Stimulated activated CD8-positive, alpha-beta memory T cell treated with anti-CD3 and anti-CD28 coated beads, Interleukin-4, amount 100 ng/mL, for 4 hours (primary cell): ENCODE data around the gene TMED4.
"Not testable (repeated sequence)": the region's sequence is repeated elsewhere in the genome, so short reads cannot be mapped to it uniquely, and the experiment has no call there.

Experiments used
- DNase-seq, 2 donors: peaks; one replicate each; pipeline ENCODE4 v3.0.0-alpha.2; 2020; ENCODE audit warnings: low read depth in 2 of 2, low spot score in 1 of 2

Gene TMED4

DNA sequence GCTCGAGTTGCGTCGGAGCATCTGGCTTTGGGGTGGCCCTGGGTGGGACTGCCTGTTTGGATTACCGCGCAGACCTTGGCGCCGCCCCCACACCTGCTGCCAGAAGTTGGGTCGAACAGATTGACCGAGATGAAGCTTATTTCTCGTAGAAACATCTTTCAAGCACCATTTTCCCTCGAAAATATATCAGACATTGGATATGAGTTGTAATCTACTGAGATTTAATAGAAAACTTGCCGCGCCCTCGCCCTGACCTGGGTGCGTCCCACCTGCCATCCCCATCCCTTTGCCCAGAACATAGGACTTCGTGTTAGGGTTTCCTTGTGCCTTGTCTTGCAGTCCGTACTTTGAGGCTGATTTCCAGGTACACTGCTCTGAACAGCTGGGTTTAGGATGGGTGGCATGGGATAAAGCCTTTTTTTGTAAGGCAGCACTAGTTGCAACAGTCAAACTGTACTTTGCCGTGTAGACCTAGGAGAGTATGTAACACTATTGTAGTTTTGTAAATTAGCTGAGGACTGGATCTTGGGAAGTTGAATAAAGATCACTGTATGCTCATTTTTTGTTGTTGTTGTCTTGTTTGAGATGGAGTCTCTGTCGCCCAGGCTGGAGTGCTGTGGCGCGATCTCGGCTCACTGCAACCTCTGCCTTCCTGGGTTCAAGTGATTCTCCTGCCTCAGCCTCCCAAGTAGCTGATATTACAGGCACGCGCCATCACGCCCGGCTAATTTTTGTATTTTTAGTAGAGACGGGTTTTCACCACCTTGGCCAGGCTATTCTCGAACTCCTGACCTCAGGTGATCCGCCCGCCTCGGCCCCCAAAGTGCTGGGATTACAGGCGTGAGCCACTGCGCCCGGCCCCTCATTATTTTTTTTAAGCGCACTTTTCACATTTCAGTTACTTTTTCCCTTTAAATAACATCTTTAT is 25.4 kb upstream of the TMED4 start:
- no peak for DNase-seq

DNA sequence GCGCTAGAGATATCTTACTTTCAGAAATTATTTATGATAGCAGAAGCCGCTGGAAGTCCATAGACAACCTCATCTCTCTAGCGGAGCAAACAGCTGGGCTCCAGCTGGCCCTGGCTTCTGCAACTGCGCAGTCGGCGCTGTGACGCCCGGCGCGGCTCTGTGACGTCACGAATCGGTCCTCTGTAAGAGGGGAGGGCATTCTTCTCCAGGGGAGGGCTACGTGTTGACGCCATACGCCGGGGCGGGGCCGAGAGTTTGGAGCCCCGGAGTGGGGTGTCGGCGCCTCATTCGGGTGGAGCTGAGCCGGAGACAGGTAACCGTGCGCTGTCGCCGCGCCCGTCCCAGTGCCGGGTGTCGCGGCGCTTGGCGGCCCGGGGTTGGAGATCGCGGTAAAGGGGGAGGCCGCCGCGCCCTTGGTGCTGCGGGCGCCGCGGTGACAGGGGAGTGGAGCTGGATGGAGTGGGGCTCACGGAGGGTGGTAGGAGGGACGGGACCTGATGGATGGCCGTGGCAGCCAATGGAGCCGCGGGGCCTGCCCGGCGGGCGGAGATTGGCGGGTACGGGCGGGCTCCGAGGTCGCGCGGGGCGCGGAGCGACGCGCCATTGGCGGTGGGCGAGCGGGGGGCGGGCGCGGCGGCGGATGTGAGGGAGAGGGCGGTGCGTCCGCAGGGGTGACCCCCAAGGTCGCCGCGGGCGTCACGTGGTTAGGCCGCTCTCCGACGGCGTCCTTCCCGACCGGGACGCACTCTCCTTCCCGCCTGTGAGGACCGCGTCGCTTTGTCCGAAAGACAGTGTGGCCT is 24.5 kb upstream of the TMED4 start, which contains the start of gene OGDH:
Gene OGDH (plus strand): TSS at position 287 of the 800 bp plus-strand sequence. CDS start 17,717 bp downstream, outside the sequence.
- DNase-seq, result peak; percentile 97 to 99

DNA sequence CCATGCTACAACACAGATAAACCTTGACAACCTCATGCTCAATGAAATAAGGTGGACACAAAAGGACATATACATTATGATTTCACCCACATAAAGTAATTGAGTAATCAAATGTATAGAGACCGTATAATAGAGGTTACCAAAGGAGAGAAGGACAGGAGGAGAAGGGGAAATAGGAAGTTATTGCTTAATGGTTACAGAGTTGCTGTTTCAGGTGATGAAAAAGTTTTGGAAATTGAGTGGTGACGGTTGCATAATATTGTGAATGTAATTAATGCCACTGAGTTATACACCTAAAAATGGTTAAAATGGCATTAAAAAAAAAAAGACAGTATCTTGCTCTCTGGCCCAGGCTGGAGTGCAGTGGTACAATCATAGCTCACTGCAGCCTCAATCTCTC is 22.9 kb upstream of the TMED4 start:
- DNase-seq, result no peak

DNA sequence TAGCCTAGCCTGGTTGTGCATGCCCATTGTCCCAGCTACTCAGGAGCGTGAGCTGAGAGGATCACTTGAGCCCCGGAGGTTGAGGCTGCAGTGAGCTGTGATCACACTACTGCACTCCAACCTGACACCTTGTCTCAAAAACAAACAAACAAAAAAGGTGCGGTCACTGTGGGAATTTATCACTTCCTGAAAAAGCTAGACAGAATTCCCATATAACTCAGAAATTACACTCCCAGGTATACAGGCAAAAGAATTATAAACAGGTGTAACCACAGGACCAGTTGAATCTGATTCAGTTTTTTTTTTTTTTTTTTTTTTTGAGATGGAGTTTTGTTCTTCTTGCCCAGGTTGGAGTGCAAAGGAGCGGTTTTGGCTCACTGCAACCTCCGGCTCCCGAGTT is 21.2 kb upstream of the TMED4 start:
- DNase-seq, result no peak

DNA sequence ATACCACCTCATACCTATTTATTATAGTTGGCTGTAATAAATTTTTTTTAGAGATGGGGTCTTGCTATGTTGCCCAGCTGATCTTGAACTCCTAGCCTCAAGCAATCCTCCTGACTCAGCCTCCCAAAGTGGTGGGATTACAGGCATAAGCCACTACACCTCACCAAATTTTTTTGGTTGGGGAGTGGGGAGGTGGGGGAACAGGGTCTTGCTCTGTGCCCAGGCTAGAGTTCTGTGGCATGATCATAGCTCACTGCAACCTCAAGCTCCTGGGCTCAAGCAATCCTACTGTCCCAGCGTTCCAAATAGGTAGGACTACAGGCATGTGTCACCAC is 20.5 kb upstream of the TMED4 start:
- DNase-seq, result no peak

DNA sequence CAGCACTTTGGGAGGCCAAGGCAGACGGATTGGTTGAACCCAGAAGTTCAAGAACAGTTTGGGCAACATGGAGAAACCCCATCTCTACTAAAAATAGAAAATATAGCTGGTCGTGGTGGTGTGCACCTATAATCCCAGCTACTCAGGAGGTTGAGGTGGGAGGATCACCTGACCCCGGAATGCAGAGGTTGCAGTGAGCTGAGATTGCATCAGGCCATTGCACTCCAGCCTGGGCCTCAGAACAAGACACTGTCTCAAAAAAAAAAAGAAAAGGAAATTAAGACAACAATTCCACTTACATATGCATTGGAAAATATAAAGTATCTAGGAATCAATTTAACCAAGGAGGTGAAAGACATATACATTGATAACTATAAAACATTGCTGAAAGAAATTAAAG is 17.2 kb upstream of the TMED4 start:
- no peak for DNase-seq

DNA sequence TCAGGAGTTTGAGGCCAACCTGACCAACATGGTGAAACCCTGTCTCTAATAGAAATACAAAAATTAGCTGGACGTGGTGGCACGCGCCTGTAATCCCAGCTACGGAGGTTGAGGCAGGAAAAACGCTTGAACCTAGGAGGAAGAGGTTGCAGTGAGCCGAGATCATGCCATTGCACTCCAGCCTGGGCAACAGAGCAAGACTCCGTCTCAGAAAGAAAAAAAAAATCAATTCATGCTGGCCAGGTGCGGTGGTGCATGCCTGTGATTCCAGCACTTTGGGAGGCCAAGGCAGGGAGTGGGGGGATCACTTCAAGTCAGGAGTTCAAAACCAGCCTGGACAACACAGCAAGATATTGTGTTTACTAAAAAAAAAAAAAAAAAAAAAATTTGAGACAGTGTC is 15.2 kb upstream of the TMED4 start:
- DNase-seq, result not testable (repeated sequence)

DNA sequence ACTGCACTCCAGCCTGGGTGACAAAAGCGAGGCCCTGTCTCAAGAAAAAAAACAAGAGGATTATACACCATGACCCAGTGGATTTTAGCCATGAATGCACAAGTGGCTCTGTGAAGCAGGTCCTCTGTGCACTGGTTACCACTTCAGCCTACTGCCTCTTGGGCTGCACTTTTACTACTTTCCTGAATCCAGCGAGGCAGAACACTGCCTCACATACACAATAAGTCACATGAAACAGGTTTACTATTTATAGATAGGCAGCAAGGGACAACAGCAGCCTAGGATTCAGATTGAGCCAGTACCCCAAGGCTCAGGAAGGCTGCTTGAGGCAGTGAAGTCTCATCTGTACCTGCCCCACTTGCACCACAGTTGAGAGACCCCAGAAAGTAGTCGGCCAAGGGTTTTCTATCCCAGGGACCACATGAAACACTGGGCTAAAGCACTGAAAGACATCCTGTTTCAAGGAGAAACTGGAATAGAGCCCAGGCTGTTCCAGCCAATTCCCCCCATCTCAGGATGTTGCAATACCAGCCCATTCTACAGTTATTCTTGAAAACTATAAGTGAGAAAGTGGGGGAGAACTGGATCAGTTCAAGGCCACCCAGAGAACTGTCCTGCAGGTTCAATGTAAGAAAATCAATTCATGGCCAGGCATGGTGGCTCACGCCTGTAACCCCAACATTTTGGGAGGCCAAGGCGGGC is 14.1 kb upstream of the TMED4 start:
- no peak for DNase-seq

DNA sequence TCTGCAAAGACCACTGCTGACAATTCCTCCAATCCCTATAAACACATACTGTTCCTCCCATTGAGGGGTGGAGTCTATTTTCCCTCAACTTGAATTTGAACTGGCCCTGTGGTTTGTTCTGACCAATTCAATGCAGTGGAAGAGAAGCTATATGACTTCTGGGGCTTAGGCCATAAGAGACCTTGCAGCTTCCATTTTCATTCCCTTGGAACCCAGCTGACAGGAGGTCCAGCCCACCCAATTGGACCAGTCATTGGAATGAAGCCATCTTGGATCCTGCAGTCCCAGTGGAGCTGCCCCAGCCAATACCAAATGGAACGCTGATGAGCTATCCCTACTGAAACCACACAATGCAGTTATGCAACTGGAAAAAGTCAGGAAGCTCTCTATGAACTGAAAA is 8.9 kb upstream of the TMED4 start:
- no peak for DNase-seq

DNA sequence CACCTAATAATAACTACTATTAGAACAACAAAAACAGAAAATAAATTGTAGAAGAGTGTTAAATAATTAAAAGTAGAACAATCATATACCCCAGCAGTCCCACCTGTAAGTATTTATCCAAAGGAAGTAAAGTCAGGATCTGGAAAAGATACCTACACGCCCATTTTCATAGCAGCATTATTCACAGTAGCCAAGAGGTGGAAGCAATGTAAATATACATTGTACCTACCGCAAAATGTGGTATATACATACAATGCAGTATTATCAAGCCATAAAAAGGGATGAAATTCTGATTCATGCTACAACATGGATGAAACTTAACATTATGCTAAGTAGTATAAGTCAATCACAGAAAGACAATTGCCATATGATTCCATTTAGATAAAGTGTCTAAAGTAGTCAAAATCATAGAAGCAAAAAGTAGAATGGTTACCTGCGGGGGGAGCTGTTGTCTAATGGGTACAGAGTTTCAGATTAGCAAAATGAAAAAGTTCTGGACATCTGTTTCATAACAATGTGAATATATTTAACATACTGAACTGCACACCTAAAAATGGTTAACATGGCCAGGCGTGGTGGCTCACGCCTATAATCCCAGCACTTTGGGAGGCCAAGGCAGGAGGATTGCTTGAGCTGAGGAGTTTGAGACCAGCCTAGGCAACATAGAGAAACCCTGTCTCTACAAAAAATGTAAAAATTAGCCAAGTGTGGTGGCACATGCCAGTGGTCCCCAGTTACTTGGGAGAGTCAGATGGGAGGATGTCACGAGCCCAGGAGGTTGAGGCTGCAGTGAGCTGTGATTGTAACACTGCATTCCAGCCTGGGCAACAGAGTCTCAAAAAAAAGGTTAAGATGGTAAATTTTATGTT is 6.0 kb upstream of the TMED4 start:
- peak in 1 of 2 donors; percentile 35 for DNase-seq

DNA sequence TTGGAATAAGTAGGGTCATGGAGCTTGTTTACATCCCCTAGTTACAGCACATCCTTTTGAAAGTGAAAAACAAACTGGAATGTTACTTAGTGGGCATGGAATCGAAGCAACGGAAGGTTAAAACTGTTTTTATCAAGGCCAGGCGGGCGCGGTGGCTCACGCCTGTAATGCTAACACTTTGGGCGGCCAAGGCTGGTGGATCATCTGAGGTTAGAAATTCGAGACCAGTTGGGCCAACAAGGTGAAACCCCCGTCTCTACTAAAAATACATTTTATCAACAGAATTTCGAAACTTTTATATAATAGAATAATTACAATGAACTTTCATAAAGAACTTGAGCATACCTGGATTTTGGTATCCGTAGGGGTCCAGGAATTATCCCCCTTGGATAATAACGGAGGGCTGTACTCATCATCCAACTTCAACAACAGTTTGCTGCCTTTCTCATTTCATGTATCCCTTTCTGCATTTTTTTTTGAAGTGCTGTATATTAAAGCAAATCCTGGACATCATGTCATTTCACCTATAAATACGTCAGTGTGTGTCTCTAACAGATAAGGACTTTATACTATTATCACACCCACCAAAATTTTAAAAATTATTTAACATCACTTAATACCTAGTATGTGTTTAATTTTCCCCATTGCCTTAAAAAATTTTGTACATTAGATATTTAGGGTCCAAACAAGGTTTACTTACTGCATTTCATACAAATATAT is 1.3 kb upstream of the TMED4 start:
- DNase-seq, result no peak

DNA sequence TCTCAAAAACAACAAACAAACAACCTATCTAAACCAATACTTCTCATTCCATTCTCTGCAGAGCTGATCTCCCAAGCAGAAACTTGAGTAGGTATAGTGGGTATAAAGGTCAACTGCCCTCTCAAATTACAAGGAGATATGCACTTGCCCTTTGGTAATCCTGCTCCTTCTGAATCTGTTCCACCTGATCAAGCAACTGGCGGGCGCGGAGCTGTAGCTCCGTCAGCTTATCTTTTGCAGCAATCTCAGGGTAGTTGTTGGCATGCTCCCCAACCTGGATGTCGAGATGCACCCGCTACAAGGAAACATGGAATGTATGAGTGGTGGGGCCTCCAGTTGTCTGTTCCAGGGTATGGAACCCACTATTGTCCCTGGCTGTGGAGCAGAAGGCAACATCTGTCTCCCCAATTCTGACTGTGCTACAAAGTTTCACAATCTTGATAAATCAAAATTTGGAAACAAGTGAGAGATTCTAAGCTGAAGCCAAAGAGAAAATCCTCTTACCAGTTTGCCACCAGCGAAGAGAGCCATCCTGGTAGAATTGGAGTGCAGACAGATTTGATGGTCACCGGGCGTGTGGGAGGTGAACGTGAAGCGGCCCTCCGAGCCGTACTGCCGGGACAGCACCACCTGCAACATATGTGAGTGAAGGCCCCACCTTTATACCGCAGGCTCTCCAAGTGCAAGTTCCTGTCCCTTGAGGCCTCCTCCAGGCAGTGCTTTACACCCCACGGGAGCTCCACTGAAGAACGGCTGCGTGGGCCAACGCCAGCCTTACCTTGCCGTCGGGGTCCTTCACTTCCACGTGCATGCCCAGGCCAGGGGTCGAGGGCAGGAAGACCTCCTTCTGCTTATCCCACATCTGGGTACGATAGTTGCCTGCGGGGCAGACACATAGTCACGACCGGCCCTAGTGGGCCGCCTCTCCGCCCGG is 819 bp downstream of the TMED4 start:
- no peak for DNase-seq

DNA sequence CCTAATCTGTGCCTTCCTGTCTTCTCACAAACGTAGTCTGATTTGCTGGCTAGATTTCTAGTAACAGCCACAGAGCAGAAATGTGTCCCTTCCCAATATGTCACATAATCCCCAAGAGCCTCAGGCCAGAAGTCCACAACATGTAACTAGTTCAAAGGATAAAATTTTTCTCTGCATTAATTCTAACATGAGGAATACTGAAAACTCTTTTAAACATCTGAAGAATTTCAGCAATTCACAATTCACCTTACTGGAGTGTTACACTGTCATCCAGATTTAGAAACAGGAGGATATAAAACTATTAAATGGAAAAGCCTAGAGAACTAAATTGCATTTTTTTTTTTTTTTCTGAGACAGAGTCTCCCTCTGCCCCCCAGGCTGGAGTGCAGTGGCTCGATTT is 5.8 kb downstream of the TMED4 start:
- DNase-seq, result no peak

DNA sequence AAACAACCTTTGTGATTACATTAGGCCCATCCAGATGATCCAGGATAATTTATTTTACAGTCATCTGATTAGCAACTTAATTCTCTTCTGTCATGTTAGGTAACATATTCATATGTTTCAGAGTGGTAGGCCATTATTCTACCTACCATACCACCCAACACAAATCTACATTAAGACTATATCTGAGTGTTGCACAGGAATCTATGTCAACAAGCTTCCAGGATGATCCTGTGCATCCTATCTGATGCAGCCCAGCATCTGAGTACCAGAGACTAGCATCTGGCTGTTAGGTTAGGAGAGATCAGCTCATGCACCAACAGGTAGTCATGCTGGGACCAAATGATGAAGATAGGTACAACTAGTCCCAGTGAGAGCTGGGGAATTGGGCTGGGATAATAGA is 7.0 kb downstream of the TMED4 start:
- DNase-seq, result no peak

DNA sequence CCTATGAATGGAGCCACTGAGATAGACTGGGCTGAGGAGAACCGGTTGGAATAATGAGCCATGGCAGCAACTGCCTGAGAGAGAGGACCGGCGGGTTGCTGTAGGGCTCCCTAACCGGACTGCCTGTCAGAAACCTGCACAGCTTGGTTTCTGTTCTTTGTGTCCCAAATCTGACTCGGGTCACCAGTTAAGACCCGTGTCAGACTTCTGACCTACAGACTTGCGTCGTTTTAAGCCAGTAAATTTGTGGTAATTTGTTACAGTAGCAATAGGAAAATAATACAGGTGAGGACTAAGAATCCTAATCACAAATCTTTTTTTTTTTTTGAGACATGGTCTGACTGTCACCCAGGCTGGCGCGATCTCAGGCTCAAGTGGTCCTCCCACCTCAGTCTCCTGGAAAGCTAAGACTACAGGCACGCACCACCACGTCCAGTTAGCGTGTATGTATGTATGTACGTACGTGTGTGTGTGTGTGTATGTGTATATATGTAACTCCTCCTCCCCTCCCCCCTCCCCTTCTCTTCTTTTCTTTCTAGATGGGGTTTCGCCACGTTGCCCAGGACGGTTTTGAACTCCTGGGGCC is 7.7 kb downstream of the TMED4 start:
- DNase-seq, result no peak

DNA sequence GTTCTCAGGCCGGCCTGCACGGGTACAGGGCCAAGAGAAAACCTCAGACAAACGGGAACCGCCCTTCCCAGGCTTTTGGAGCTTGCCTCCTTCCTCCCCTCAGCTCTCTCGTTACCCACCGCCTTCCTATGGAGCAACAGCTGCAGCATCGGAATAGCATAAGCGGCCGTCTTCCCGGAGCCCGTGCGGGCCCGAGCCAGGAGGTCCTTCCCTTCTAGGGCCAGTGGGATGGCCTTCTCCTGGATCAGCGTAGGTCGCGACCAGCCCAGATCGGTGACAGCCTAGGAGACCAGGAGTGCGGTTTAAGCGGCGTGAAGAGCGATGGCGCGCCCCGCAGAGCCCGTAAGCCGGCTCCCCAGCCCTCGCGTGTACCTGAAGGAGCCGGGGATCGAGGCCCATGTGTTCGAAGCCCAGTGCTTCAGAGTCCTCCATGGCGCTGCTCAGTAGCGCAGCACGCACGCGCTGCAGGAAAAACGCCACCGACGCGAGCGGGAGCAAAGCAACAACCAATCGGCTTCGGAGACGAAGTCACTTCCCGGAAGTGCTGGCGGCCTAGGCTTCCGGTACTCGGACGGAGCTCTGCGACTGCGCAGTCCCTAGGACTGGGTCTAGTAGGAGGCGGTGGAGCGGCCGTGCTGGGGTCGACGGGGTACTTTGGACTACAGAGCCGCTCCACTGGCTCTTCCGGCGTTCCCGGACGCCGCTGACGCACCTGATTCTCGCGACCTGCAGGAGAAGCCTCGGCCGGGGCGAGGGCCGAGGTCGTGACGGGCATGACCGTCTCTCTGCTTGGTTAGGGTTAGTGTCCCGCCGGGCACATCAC is 8.4 kb downstream of the TMED4 start, which contains the start of gene DDX56:
Gene DDX56 (minus strand): TSS at position 445 of the 823 bp plus-strand sequence. CDS start 13 bp downstream, at position 432.
- peak; percentile 84 to 86 for DNase-seq

DNA sequence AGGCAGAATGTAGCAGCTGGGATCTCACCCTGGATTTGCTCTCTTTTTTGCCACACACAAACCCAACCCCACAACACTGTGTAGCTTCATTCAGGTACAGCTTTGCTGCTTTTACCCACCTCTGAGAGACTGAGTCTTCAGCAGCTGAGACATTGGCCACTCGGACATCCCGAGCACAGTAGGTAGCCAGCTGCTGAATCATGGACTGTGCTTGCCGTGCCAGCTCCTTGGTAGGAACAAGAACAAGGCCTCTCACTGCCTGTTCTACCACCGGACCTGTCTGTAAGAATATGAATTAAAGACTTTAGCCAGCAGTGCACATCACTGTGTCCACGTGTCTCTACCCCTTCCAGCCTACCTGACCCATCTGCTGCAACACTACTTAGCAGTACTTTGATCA is 9.3 kb downstream of the TMED4 start:
- DNase-seq, result no peak

DNA sequence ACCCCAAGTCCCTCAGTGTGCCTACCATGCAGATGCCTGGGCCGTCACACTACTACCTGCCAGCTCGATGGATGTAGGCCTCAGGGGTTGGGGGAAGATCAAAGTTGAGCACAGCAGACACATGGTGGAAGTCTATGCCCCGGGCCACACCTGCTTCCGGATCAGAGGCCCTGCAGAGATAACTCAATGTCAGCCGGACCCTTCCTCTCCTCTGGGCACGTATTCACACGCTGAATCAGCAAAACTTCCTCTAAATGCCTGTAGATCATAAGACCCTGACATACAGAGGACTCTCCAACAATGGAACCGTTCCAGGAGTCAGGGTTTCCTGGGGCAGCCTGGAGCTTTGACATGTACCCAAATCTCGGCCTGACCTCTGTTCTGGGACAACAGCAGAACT is 12.1 kb downstream of the TMED4 start:
- no peak for DNase-seq
